ENCODE measurements around the gene GDE1.

The GDE1 gene

GRCh38 chr16:19486750-19487325 is 35.1 kb downstream of the GDE1 start:
- H3K9me3 ChIP-seq (ENCODE audit: control insufficient read depth, low read length): no peaks in the 10 kb centered on the region
- 94 to 97% methylated on average over 6 to 8 of the region's 10 CpGs for WGBS, 2 experiments (ENCODE audit: insufficient coverage in 2 of 2)
- H3K36me3 ChIP-seq (ENCODE audit: control insufficient read depth, insufficient read depth, low read length): no peaks in the 10 kb centered on the region
- no peak overlapping the region for H3K4me3 ChIP-seq (ENCODE audit: extremely low read depth, insufficient read depth, low read length, poor library complexity, severe bottlenecking)
- no peaks in the 10 kb centered on the region for H3K4me1 ChIP-seq (ENCODE audit: control insufficient read depth, insufficient read depth, low read length, poor library complexity, severe bottlenecking)
- no peak overlapping the region for H3K27ac ChIP-seq (ENCODE audit: low read depth, low read length, severe bottlenecking)

DNA sequence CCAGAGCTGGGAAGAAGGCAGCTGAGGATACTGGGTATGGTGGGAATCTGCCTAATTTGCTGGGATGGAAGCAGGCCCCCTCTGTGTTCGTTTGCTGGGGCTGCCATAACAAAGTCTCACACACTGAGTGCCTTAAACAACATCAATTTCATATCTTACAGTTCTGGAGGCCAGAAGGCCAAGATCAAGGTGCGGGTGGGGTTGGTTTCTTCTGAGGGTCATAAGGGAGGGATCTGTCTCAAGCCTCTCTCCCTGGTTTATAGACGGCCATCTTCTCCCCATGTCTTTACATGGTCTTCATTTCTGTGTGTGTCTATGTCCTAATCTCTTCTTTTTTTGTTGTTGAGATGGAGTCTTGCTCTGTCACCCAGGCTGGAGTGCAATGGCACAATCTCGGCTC is 35.8 kb downstream of the GDE1 start:
- WGBS, 2 experiments (ENCODE audit: insufficient coverage in 2 of 2): 100% methylated on average over 1 to 2 of the region's 4 CpGs
- H3K9me3 ChIP-seq (ENCODE audit: control insufficient read depth, low read length): no peaks in the 10 kb centered on the region
- no peak overlapping the region for H3K27ac ChIP-seq (ENCODE audit: low read depth, low read length, severe bottlenecking)
- no peak overlapping the region for H3K4me3 ChIP-seq (ENCODE audit: extremely low read depth, insufficient read depth, low read length, poor library complexity, severe bottlenecking)
- no peaks in the 10 kb centered on the region for H3K4me1 ChIP-seq (ENCODE audit: control insufficient read depth, insufficient read depth, low read length, poor library complexity, severe bottlenecking)
- H3K36me3 ChIP-seq (ENCODE audit: control insufficient read depth, insufficient read depth, low read length): no peaks in the 10 kb centered on the region

DNA sequence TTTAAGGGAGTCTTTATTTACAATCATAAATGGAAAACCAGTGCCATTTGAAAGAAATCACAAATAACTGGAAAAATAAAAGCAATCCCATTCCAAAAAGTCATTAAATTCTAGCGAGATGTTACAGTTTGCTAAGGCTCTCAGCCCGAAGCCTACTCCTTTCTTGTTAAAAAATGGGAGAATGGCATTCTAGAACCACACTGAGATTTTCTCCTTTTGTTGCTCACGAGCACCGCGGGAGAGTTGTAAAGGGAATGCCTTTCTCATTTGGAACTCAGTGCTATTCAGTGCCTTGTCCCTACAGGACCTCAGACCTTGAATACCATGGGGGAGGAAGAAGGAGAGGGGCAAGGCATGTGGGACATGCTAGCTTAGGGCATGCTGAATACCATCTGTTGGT is 36.3 kb downstream of the GDE1 start:
- H3K4me3 ChIP-seq (ENCODE audit: extremely low read depth, insufficient read depth, low read length, poor library complexity, severe bottlenecking): no peak overlapping the region
- no peak overlapping the region for H3K27ac ChIP-seq (ENCODE audit: low read depth, low read length, severe bottlenecking)
- 90 to 94% methylated on average over 2 to 5 of the region's 5 CpGs for WGBS, 2 experiments (ENCODE audit: insufficient coverage in 2 of 2)
- H3K36me3 ChIP-seq (ENCODE audit: control insufficient read depth, insufficient read depth, low read length): no peaks in the 10 kb centered on the region
- H3K9me3 ChIP-seq (ENCODE audit: control insufficient read depth, low read length): no peaks in the 10 kb centered on the region
- H3K4me1 ChIP-seq (ENCODE audit: control insufficient read depth, insufficient read depth, low read length, poor library complexity, severe bottlenecking): no peaks in the 10 kb centered on the region

- Histone ChIP-seq H3K36me3 (ENCODE audit: control insufficient read depth, insufficient read depth, low read length) (no peaks in the 10 kb centered on the region), H3K27ac (ENCODE audit: low read depth, low read length, severe bottlenecking) (no peak overlapping the region), H3K4me3 (ENCODE audit: extremely low read depth, insufficient read depth, low read length, poor library complexity, severe bottlenecking) (no peak overlapping the region), H3K9me3 (ENCODE audit: control insufficient read depth, low read length) (no peaks in the 10 kb centered on the region), H3K4me1 (ENCODE audit: control insufficient read depth, insufficient read depth, low read length, poor library complexity, severe bottlenecking) (no peaks in the 10 kb centered on the region)
- WGBS, 2 experiments (ENCODE audit: insufficient coverage in 2 of 2): 100% methylated on average over 2 of the region's 3 CpGs
Observed at GRCh38 chr16:19484096-19484495, 37.8 kb downstream of the GDE1 start.

DNA sequence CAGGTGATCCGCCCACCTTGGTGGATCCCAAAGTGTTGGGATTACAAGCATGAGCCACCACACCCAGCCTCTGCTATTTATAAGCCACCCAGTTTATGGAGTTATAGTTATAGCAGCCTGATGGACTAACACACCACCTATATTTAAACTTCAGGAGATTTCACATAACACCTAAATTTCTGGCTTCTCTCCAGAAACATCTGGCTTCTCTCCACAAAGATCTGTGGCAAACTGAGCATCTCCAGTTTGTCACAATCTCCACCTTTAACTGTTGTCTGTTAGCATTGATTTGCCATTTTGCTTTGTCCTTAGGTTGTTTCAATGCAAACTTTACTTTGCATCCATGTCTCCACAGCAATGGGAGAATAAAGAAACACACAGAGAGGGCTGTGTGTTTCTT is 39.6 kb downstream of the GDE1 start:
- Histone ChIP-seq H3K4me3 (ENCODE audit: extremely low read depth, insufficient read depth, low read length, poor library complexity, severe bottlenecking) (no peak overlapping the region), H3K27ac (ENCODE audit: low read depth, low read length, severe bottlenecking) (no peak overlapping the region), H3K36me3 (ENCODE audit: control insufficient read depth, insufficient read depth, low read length) (no peaks in the 10 kb centered on the region), H3K9me3 (ENCODE audit: control insufficient read depth, low read length) (no peaks in the 10 kb centered on the region), H3K4me1 (ENCODE audit: control insufficient read depth, insufficient read depth, low read length, poor library complexity, severe bottlenecking) (no peaks in the 10 kb centered on the region)
- 100% methylated on average over 1 of the region's 1 CpG; no CpG with 5 or more reads in 1 of the 2 experiments for WGBS, 2 experiments (ENCODE audit: insufficient coverage in 2 of 2)

GRCh38 chr16:19481769-19482168 is 40.1 kb downstream of the GDE1 start:
- Histone ChIP-seq H3K4me1 (ENCODE audit: control insufficient read depth, insufficient read depth, low read length, poor library complexity, severe bottlenecking) (no peaks in the 10 kb centered on the region), H3K27ac (ENCODE audit: low read depth, low read length, severe bottlenecking) (no peak overlapping the region), H3K4me3 (ENCODE audit: extremely low read depth, insufficient read depth, low read length, poor library complexity, severe bottlenecking) (no peak overlapping the region), H3K36me3 (ENCODE audit: control insufficient read depth, insufficient read depth, low read length) (no peaks in the 10 kb centered on the region), H3K9me3 (ENCODE audit: control insufficient read depth, low read length) (no peaks in the 10 kb centered on the region)
- WGBS, 2 experiments (ENCODE audit: insufficient coverage in 2 of 2): 88 to 92% methylated on average over 4 of the region's 5 CpGs

DNA sequence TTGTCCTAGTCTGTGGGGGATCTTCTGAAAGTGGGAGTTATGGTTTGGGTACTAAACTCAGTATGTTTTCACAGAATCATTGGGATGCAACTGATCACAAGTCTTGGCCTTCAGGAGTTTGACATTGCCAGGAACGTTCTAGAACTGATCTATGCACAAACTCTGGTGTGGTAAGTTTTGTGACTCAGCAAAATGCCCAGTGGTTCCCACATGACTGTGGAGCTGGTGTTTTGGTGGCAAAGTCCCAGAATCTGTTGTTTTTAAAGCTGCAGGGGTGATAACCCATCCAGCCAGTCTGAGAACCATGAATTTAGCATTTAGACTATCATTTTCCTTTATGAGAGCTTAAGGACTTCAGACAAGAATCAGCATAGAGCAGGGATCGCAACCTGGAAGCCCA is 40.6 kb downstream of the GDE1 start:
- WGBS, 2 experiments (ENCODE audit: insufficient coverage in 2 of 2): 81 to 100% methylated on average over 2 of the region's 2 CpGs
- Histone ChIP-seq H3K4me1 (ENCODE audit: control insufficient read depth, insufficient read depth, low read length, poor library complexity, severe bottlenecking) (no peaks in the 10 kb centered on the region), H3K36me3 (ENCODE audit: control insufficient read depth, insufficient read depth, low read length) (no peaks in the 10 kb centered on the region), H3K4me3 (ENCODE audit: extremely low read depth, insufficient read depth, low read length, poor library complexity, severe bottlenecking) (no peak overlapping the region), H3K27ac (ENCODE audit: low read depth, low read length, severe bottlenecking) (no peak overlapping the region), H3K9me3 (ENCODE audit: control insufficient read depth, low read length) (no peaks in the 10 kb centered on the region)

- no peak overlapping the region for H3K4me3 ChIP-seq (ENCODE audit: extremely low read depth, insufficient read depth, low read length, poor library complexity, severe bottlenecking)
- no peaks in the 10 kb centered on the region for H3K36me3 ChIP-seq (ENCODE audit: control insufficient read depth, insufficient read depth, low read length)
- no peaks in the 10 kb centered on the region for H3K4me1 ChIP-seq (ENCODE audit: control insufficient read depth, insufficient read depth, low read length, poor library complexity, severe bottlenecking)
- no peak overlapping the region for H3K27ac ChIP-seq (ENCODE audit: low read depth, low read length, severe bottlenecking)
- WGBS, 2 experiments (ENCODE audit: insufficient coverage in 2 of 2): 81 to 100% methylated on average over 2 to 3 of the region's 3 CpGs
- no peaks in the 10 kb centered on the region for H3K9me3 ChIP-seq (ENCODE audit: control insufficient read depth, low read length)
Observed at GRCh38 chr16:19479302-19479721, 42.6 kb downstream of the GDE1 start.

GRCh38 chr16:19478505-19478904 is 43.4 kb downstream of the GDE1 start:
- H3K4me1 ChIP-seq (ENCODE audit: control insufficient read depth, insufficient read depth, low read length, poor library complexity, severe bottlenecking): no peaks in the 10 kb centered on the region
- no peaks in the 10 kb centered on the region for H3K36me3 ChIP-seq (ENCODE audit: control insufficient read depth, insufficient read depth, low read length)
- no peak overlapping the region for H3K27ac ChIP-seq (ENCODE audit: low read depth, low read length, severe bottlenecking)
- no peaks in the 10 kb centered on the region for H3K9me3 ChIP-seq (ENCODE audit: control insufficient read depth, low read length)
- no peak overlapping the region for H3K4me3 ChIP-seq (ENCODE audit: extremely low read depth, insufficient read depth, low read length, poor library complexity, severe bottlenecking)
- 89 to 100% methylated on average over 1 of the region's 1 CpG for WGBS, 2 experiments (ENCODE audit: insufficient coverage in 2 of 2)

DNA sequence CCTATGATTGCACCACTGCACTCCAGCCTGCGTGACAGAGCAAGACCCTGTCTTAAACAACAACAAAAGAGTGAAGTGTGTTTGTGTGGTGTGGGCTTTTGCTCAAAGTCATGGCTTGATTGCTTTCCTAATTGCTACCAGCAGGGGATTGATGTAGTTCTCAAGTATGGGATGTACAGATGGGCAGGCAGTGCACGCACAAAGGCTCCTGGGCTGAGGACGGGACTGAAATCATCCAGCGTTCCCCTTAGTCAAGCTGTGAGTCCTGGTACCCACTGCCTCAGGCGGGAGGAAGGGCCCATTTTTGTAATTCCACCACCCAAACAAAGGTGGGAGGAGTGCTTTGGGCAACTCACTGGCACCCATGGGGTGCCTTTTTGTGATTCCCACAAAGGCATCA is 47.3 kb downstream of the GDE1 start:
- WGBS, 2 experiments (ENCODE audit: insufficient coverage in 2 of 2): 82 to 90% methylated on average over 2 to 4 of the region's 5 CpGs
- H3K36me3 ChIP-seq (ENCODE audit: control insufficient read depth, insufficient read depth, low read length): no peaks in the 10 kb centered on the region
- H3K4me1 ChIP-seq (ENCODE audit: control insufficient read depth, insufficient read depth, low read length, poor library complexity, severe bottlenecking): no peaks in the 10 kb centered on the region

GRCh38 chr16:19472482-19472881 is 49.4 kb downstream of the GDE1 start:
- WGBS, 2 experiments (ENCODE audit: insufficient coverage in 2 of 2): 96% methylated on average over 4 to 5 of the region's 6 CpGs

More for the DNA sequence above, 47.3 kb downstream of the GDE1 start:
- no peaks in the 10 kb centered on the region for H3K9me3 ChIP-seq (ENCODE audit: control insufficient read depth, low read length)
- H3K4me3 ChIP-seq (ENCODE audit: extremely low read depth, insufficient read depth, low read length, poor library complexity, severe bottlenecking): no peak overlapping the region
- H3K27ac ChIP-seq (ENCODE audit: low read depth, low read length, severe bottlenecking): no peak overlapping the region

More at GRCh38 chr16:19472482-19472881, 49.4 kb downstream of the GDE1 start:
- H3K4me3 ChIP-seq (ENCODE audit: extremely low read depth, insufficient read depth, low read length, poor library complexity, severe bottlenecking): no peak overlapping the region
- no peaks in the 10 kb centered on the region for H3K4me1 ChIP-seq (ENCODE audit: control insufficient read depth, insufficient read depth, low read length, poor library complexity, severe bottlenecking)
- H3K9me3 ChIP-seq (ENCODE audit: control insufficient read depth, low read length): no peaks in the 10 kb centered on the region
- H3K36me3 ChIP-seq (ENCODE audit: control insufficient read depth, insufficient read depth, low read length): no peaks in the 10 kb centered on the region
- no peak overlapping the region for H3K27ac ChIP-seq (ENCODE audit: low read depth, low read length, severe bottlenecking)

All from mesodermal cell (in vitro differentiated cells).